LoVo (cell line): ENCODE measurements around the gene MSL1.
"Not testable (repeated sequence)": the region's sequence is repeated elsewhere in the genome, so short reads cannot be mapped to it uniquely, and the experiment has no call there.

Source experiments
- DNase-seq: peaks from one replicate; pipeline ENCODE4 v3.0.0-alpha.2; 2016; ENCODE audit warnings: low spot score

Gene MSL1

GRCh38 chr17:40130352-40131042, 8.7 kb downstream of the MSL1 start:
- DNase-seq: no peak

GRCh38 chr17:40134184-40134583, 12.4 kb downstream of the MSL1 start:
- no peak for DNase-seq

- no peak for DNase-seq
These were observed 14.0 kb downstream of the MSL1 start for GRCh38 chr17:40135817-40136216.

GRCh38 chr17:40139566-40140058, 17.8 kb downstream of the MSL1 start:
- DNase-seq: no peak

GRCh38 chr17:40143166-40143565, 21.4 kb downstream of the MSL1 start:
- not testable (repeated sequence) for DNase-seq

GRCh38 chr17:40145476-40145875, 23.7 kb downstream of the MSL1 start:
- DNase-seq: no peak

- no peak for DNase-seq
These were observed 26.8 kb downstream of the MSL1 start for GRCh38 chr17:40148527-40148926.

DNA sequence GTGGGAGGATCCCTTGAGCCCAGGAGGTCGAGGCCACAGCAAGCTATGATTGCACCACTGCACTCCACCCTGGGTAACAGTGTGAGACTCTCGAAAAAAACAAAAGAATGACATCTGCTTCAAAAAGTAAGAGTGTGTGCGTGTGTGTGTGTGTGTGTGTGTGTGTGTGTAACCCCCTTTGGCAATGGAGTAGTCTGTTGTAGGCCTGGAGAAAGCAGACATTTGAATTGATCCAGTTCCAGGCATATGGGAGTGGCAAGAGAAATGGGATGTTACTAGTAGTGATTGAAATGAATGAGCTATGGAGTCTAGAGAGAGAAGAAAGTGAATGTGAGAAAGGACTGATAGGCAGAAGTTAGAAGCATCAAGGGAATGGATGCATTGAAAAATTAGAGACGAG, 28.5 kb downstream of the MSL1 start:
- no peak for DNase-seq

DNA sequence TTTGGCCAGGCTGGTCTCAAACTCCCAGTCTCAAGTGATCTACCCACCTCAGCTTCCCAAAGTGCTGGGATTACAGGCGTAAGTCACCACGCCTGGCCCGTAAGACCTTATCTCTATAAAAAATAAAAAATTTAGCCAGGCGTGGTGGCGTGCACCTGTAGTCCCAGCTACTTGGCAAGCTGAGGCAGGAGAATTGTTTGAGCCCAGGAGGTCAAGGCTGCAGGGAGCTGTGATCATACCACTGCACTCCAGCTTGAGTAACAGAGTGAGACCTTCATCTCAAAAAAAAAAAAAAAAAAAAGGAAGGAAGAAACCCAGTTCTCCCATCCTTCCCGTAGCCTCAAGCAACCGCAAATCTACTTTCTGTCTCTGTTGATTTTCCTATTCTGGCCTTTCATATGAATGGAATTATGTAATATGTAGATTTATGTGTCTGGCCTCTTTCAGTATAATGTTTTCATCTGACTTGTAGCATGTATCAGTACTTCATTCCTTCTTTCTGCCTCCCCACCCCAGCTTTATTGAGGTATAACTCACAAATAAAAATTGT, 29.7 kb downstream of the MSL1 start:
- DNase-seq: no peak

DNA sequence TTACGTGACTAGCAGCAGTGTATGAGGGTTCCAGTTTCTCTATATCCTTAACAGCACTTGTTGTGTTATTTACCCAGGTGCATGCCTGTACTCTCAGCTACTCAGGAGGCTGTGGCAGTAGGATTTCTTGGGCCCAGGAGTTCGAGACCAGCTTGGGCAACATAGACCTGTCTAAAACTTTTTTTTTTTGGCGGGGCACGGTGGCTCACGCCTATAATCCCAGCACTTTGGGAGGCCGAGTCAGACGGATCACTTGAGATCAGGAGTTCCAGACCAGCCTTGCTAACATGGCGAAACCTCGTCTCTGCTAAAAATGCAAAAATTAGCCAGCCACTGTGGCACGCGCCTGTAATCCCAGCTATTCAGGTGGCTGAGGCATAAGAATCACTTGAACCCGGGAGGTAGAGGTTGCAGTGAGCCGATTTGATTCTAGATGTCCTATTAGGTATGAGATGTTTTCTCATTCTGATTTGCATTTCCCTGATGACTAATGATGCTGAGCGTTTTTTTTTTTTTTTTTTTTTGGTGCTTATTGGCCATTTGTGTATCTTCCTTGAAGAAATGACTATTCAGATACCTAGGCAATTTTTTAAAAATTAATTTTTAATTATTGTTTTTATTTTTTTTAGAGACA, 31.9 kb downstream of the MSL1 start:
- no peak for DNase-seq

GRCh38 chr17:40157973-40158372, 36.2 kb downstream of the MSL1 start:
- no peak for DNase-seq

- DNase-seq: no peak
These were observed 36.8 kb downstream of the MSL1 start for GRCh38 chr17:40158438-40159013.

- no peak for DNase-seq
These were observed 37.7 kb downstream of the MSL1 start for GRCh38 chr17:40159456-40159855.

- DNase-seq: no peak
These were observed 46.0 kb downstream of the MSL1 start for GRCh38 chr17:40167685-40168261.

- peak; percentile 58 for DNase-seq
These were observed 46.6 kb downstream of the MSL1 start for GRCh38 chr17:40168262-40168832.

DNA sequence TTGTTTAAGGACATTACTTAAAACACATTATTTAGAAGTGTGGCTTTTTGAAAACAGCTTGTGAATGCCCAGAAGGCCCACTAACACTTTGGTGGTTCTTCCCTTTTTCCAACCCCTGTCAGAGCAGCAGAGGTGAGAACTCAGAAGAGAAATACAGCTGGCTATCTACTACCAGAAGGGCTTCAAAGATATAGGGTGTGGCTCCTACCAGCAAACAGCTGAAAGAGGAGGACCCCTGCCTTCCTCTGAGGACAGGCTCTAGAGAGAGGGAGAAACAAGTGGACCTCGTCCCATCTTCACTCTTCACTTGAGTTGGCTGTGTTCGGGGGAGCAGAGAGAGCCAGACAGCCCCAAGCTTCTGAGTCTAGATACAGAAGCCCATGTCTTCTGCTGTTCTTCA, 48.6 kb downstream of the MSL1 start:
- no peak for DNase-seq

GRCh38 chr17:40171750-40172149, 50.0 kb downstream of the MSL1 start:
- no peak for DNase-seq

DNA sequence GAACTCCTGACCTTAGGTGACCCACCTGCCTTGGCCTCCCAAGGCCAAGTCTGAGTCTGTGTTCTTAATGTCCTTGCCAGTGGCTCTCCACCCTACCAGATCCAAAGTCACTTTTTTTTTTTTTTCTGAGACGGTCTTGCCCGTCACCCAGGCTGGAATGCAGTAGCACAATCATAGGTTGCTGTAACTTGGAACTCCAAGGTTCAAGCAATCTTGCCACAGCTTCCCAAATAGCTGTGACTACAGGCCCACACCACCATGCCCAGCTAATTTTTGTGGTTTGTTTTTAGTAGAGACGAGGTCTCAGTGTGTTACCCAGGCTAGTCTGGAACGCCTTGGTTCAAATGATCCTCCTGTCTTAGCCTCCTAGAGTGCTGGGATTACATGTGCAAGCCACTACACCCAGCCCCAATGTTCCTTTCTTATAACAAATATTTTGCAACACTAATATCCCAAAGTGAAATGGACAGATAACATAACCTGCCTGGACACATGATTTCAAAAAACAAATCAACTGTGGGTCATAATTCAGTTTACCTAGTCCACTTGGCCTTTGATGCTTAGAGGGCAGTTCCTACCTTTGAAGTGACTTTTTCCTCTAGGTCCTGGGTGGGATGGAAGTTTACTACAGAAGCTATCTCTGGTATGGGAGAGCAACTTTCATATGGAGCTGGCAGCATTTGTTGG, 51.5 kb downstream of the MSL1 start:
- no peak for DNase-seq

- DNase-seq: no peak
These were observed 52.0 kb downstream of the MSL1 start for GRCh38 chr17:40173778-40174135.

DNA sequence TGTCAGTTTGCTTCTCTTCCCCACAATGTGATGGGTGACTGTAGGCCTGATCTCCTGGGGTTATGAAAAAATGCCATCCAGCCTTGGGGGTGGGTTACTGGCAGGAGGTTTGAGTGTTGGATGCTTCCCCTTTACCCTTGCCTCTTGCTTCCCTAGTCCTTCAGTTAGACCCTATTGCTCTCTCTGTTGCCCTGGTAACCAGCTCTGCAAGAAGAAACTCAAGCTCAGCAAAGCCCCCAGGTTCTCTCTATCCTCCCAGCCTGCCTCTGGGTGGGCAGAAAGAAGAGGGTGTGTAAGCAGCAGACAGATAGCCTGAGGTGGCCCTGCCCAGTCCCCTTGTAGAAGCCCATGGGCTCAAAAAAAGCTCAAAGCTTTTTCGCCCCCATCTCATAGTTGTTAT, 52.7 kb downstream of the MSL1 start:
- no peak for DNase-seq

DNA sequence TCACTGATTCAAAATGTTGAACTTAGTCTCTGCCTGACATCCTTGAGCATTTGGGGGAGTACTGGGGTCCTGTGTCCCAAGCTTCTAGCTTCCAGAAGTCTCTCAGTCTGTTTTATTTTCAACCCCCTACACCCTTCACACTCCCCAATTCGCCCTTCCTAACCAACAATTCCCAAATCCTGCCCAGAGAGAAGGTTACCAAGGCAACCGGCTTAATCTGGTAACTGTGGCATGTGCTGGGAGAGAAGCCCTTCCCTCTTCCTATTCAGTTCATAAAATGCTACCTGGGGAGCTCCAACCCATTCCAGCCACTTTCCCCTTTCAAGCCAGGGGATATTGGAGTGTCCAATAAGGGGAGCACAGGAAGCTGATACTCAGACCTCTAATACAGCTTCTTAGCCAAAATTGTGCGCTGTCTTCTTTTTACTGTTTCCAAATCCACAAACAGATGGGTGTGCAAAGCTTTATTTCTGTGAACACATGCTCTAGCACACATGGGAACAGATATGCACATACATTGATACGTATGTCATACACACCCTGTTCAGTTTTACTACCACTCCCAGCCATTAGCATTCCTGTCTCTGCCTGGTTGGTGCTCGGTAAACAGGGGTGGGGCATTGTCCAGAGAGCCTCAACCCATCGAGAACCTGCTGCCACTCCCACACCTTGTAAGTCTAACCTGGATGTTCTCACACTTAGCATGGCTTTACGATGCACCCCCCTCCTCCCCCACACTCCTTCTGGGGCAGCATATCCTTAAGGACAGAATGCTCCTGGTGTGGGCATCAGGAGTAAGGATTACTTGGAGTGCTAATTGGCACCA, 54.4 kb downstream of the MSL1 start:
- DNase-seq: peak; percentile 77
